LoVo (cell line): ENCODE measurements around the gene SLC26A2.
"Not testable (repeated sequence)": the region's sequence is repeated elsewhere in the genome, so short reads cannot be mapped to it uniquely, and the experiment has no call there.

ENCODE experiments used
- DNase-seq: peaks from one replicate; pipeline ENCODE4 v3.0.0-alpha.2; 2016; ENCODE audit warnings: low spot score

SLC26A2 gene

GRCh38 chr5:150006318-150006717, 45.8 kb downstream of the SLC26A2 start:
- no peak for DNase-seq

- DNase-seq = no peak
Measured at GRCh38 chr5:150007050-150007449, 46.5 kb downstream of the SLC26A2 start.

- no peak for DNase-seq
Measured at GRCh38 chr5:150009671-150010387, 49.3 kb downstream of the SLC26A2 start.

- no peak for DNase-seq
Measured at GRCh38 chr5:150013931-150014330, 53.4 kb downstream of the SLC26A2 start.

GRCh38 chr5:150014456-150014855, 53.9 kb downstream of the SLC26A2 start:
- DNase-seq = no peak

- no peak for DNase-seq
Measured at GRCh38 chr5:150015415-150015814, 54.9 kb downstream of the SLC26A2 start.

GRCh38 chr5:150016537-150016936, 56.0 kb downstream of the SLC26A2 start:
- DNase-seq = no peak

GRCh38 chr5:150017226-150018005, 56.9 kb downstream of the SLC26A2 start:
- no peak for DNase-seq

- DNase-seq = no peak
Measured at GRCh38 chr5:150020249-150020648, 59.7 kb downstream of the SLC26A2 start.

GRCh38 chr5:150021491-150022157, 61.1 kb downstream of the SLC26A2 start:
- DNase-seq = no peak

GRCh38 chr5:150022158-150022531, 61.6 kb downstream of the SLC26A2 start:
- DNase-seq = peak; percentile 36

- DNase-seq = no peak
Measured at GRCh38 chr5:150022681-150023080, 62.1 kb downstream of the SLC26A2 start.

GRCh38 chr5:150023136-150023535, 62.6 kb downstream of the SLC26A2 start:
- DNase-seq = no peak

GRCh38 chr5:150024346-150024984, 63.9 kb downstream of the SLC26A2 start:
- no peak for DNase-seq

- no peak for DNase-seq
Measured at GRCh38 chr5:150026682-150027172, 66.2 kb downstream of the SLC26A2 start.

- not testable (repeated sequence) for DNase-seq
Measured at GRCh38 chr5:150028047-150028446, 67.5 kb downstream of the SLC26A2 start.

GRCh38 chr5:150033334-150033733, 72.8 kb downstream of the SLC26A2 start:
- no peak for DNase-seq

GRCh38 chr5:150034662-150035061, 74.1 kb downstream of the SLC26A2 start:
- no peak for DNase-seq

GRCh38 chr5:150035139-150035895, 74.8 kb downstream of the SLC26A2 start:
- no peak for DNase-seq

- no peak for DNase-seq
Measured at GRCh38 chr5:150036513-150036912, 76.0 kb downstream of the SLC26A2 start.
